ENCODE results near the gene SCYL1. TPM values are rescaled to one million over a fixed set of nuclear protein-coding genes. Genes with fewer than 3 reads are reported as not detected.

Gene SCYL1
- total RNA-seq, 1 experiment from 2014 or later, result 104 TPM

- BruUV-seq (replicated peaks), result no TSS peak
- Histone ChIP-seq H3K9ac (ENCODE audit: low read length) (no peak overlapping the region), H3K4me1 (ENCODE audit: control insufficient read depth in 1 of 2, insufficient read depth in 2 of 2, low read length in 2 of 2) (peaks cover 14 to 25% of the 10 kb centered on the region in 2 experiments), H2AFZ (ENCODE audit: low read depth, low read length, poor library complexity, severe bottlenecking) (no peak overlapping the region), H3K27me3 (ENCODE audit: insufficient read depth, low read length) (no peaks in the 10 kb centered on the region), H3K4me2 (ENCODE audit: low read length) (no peak overlapping the region), H3K27ac (ENCODE audit: low read depth, low read length) (no peak overlapping the region), H3K4me3 (replicated peaks in 1 of 2; ENCODE audit: low read depth in 1 of 2, low read length in 2 of 2) (no peak overlapping the region), H3K79me2 (ENCODE audit: insufficient read depth, low read length) (no peaks in the 10 kb centered on the region), H4K20me1 (ENCODE audit: insufficient read depth) (no peaks in the 10 kb centered on the region), H3K9me3 (ENCODE audit: control insufficient read depth in 1 of 2, insufficient read depth in 1 of 2, low read depth in 1 of 2, low read length in 2 of 2) (no peaks in the 10 kb centered on the region), H3K36me3 (ENCODE audit: control insufficient read depth in 1 of 2, insufficient read depth in 2 of 2, low read length in 2 of 2) (no peaks in the 10 kb centered on the region; a peak in 2 of 4 replicates), H3K9me2 (ENCODE audit: insufficient read depth) (no peaks in the 10 kb centered on the region)
- ChIA-PET RAD21 (ENCODE audit: low non-redundant PET in 1 of 2, low total read pairs in 2 of 2, uncharacterized antibody in 2 of 2, unreplicated experiment in 2 of 2) (no interaction called here), CTCF (interaction anchor here (1.2 kb wide), 1 partner anchor 9 kb away, joined by 6 read pairs; no protein-coding TSS in a partner anchor), POLR2A (no interaction called here)
- ATAC-seq, result no peak
- intact Hi-C loops (cut with micrococcal nuclease), result no loop called here
- no peak for TF ChIP-seq CEBPB (IDR thresholded peaks at IDR 0.05; ENCODE audit: low read depth)
- TF ChIP-seq SIN3A (IDR thresholded peaks at IDR 0.05; ENCODE audit: low read depth), result no peak
- TF ChIP-seq ZBTB33 (IDR thresholded peaks at IDR 0.05; ENCODE audit: extremely low read depth, insufficient replicate concordance, low read length), result no peak
- TF ChIP-seq ZFX (IDR thresholded peaks at IDR 0.05), result no peak
- no peak for TF ChIP-seq EGR1 (IDR thresholded peaks at IDR 0.05; ENCODE audit: low read depth)
- TF ChIP-seq EZH2phosphoT487 (IDR thresholded peaks at IDR 0.05; ENCODE audit: borderline replicate concordance), result no peak
- no peak for TF ChIP-seq CBX3 (IDR thresholded peaks at IDR 0.05; ENCODE audit: low read depth)
- TF ChIP-seq EZH2 (IDR thresholded peaks at IDR 0.05), result no peak
- TF ChIP-seq RAD21 (IDR thresholded peaks at IDR 0.05; ENCODE audit: low read depth), result no peak
- TF ChIP-seq TCF7L2 (IDR thresholded peaks at IDR 0.05; ENCODE audit: borderline replicate concordance, extremely low read depth, insufficient read depth, insufficient read length), result no peak
- no peak for TF ChIP-seq POLR2A (IDR thresholded peaks at IDR 0.05; ENCODE audit: borderline replicate concordance, extremely low read depth, insufficient read depth, insufficient read length)
- TF ChIP-seq SP1 (IDR thresholded peaks at IDR 0.05; ENCODE audit: low read depth), result no peak
- no peak for TF ChIP-seq POLR2AphosphoS5 (IDR thresholded peaks at IDR 0.05; ENCODE audit: low read depth, low read length)
- no peak for TF ChIP-seq ELF1 (IDR thresholded peaks at IDR 0.05; ENCODE audit: borderline replicate concordance, low read depth)
- no peak for TF ChIP-seq CTCF (IDR thresholded peaks at IDR 0.05 in 2 of 3, conservative IDR thresholded peaks at IDR 0.05 in 1 of 3; ENCODE audit: borderline replicate concordance in 1 of 3, insufficient read depth in 1 of 3, low read depth in 2 of 3, low read length in 2 of 3)
- TF ChIP-seq, protein P1, sequence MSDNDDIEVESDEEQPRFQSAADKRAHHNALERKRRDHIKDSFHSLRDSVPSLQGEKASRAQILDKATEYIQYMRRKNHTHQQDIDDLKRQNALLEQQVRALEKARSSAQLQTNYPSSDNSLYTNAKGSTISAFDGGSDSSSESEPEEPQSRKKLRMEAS (IDR thresholded peaks at IDR 0.05), result no peak
- TF ChIP-seq JUND (IDR thresholded peaks at IDR 0.05), result no peak
- TF ChIP-seq, protein P2, sequence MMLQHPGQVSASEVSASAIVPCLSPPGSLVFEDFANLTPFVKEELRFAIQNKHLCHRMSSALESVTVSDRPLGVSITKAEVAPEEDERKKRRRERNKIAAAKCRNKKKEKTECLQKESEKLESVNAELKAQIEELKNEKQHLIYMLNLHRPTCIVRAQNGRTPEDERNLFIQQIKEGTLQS (IDR thresholded peaks at IDR 0.05), result no peak
- no peak for DNase-seq (ENCODE audit: low read depth, low spot score)
Measured at GRCh38 chr11:65584723-65585171, 59.9 kb downstream of the SCYL1 start.
